GM18508 (cell line): ENCODE measurements around the gene HSDL1.

Experiments
- ATAC-seq: cut with Tn5 transposase; IDR thresholded peaks from one replicate; pipeline ENCODE4 v1.9.1; 2021; ENCODE audit warnings: moderate number of reproducible peaks; ENCODE audit not compliant: insufficient read depth, unreplicated experiment

Gene HSDL1

GRCh38 chr16:84176192-84177053 lies 31.4 kb upstream of the HSDL1 start:
- no peak for ATAC-seq

- ATAC-seq, result no peak
These were observed 30.5 kb upstream of the HSDL1 start for GRCh38 chr16:84175350-84176081.

GRCh38 chr16:84174396-84174795 lies 29.4 kb upstream of the HSDL1 start:
- ATAC-seq, result no peak

DNA sequence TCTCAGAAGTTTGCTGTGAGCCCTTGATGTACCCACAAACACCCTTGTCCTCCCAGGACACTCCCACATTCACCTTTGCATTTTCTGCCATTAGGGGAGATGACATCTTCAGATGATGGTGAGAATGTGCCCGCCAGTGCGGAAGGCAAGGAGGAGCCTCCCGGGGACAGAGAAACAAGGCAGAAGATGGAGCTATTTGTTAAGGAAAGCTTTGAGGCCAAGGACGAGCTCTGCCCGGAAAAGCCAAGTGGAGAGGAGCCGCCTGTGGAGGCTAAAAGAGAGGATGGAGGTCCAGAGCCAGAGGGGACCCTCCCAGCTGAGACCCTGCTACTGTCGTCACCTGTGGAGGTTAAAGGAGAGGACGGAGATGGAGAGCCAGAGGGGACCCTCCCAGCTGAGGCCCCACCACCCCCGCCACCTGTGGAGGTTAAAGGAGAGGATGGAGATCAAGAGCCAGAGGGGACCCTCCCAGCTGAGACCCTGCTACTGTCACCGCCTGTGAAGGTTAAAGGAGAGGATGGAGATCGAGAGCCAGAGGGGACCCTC lies 24.9 kb upstream of the HSDL1 start:
- ATAC-seq, result no peak

- no peak for ATAC-seq
These were observed 22.1 kb upstream of the HSDL1 start for GRCh38 chr16:84166796-84167695.

- no peak for ATAC-seq
These were observed 20.8 kb upstream of the HSDL1 start for GRCh38 chr16:84165746-84166145.

DNA sequence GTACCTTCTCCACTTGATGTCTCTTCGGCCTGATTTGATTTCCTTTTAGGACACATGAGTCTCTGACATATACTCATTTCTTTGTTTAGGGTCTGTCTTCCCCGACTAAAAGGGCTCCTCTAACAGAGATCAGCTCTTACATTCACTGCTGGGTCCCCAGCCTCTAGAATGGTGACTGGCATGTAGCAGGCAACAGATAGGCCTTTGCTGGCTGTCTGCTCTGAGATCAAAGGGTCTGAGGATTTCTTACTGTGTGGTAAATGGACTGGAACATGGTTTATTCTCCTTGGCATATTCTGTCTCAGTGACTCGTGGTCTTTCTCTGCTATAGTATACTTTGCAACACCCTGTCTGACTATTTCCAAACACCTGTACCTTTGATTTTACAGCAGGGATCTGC lies 16.8 kb upstream of the HSDL1 start:
- no peak for ATAC-seq

GRCh38 chr16:84161037-84161436 lies 16.1 kb upstream of the HSDL1 start:
- ATAC-seq, result no peak

- ATAC-seq, result no peak
These were observed 14.8 kb upstream of the HSDL1 start for GRCh38 chr16:84159800-84160199.

DNA sequence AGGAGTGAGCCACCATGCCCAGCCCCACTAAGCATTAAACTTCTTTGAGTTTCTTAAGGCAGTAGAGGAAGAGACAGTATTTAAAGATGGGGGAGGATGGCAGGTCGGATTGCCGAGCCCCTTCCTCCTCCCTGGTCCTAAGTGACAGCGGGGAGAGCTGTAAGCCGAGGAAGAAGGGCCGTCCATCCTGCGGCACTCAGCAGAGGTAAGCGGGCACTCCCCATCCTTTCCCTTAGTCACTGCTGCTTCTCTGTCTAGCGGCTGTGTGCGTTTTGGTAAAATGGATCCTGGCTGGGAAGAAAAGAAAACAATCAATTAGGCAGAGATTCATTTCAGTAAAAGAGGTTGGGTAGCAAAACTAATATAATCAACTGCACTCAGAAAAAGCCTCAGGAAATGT lies 14.0 kb upstream of the HSDL1 start:
- no peak for ATAC-seq

DNA sequence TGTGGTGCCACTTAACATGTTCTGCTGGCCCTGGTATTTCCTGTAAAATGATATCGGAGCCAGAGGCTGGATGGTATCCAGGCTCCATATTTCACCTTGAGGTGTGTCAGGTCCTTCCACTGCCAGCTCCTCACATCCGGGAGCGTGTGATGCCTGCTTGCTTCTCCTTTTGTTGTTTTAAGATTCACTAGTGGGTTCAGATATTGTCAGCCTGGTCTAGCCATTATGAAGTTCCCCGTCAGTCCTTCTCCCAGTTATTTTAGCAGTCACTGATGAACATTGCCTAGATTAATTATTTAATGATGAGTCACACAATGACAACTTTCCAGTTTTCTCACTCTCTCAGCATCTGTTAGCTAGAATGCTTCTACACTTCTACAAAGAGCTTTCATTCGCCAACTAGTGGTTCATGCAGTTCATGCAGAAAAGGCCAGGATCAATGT lies 11.4 kb upstream of the HSDL1 start:
- no peak for ATAC-seq

GRCh38 chr16:84155771-84156170 lies 10.8 kb upstream of the HSDL1 start:
- no peak for ATAC-seq

GRCh38 chr16:84155226-84155625 lies 10.2 kb upstream of the HSDL1 start:
- ATAC-seq, result no peak

GRCh38 chr16:84153660-84154214 lies 8.8 kb upstream of the HSDL1 start:
- no peak for ATAC-seq

- no peak for ATAC-seq
These were observed 5.9 kb upstream of the HSDL1 start for GRCh38 chr16:84150926-84151325.

GRCh38 chr16:84144209-84144858 lies 643 bp downstream of the HSDL1 start:
- no peak for ATAC-seq

- ATAC-seq, result no peak
These were observed 1.2 kb downstream of the HSDL1 start for GRCh38 chr16:84143784-84144199.

GRCh38 chr16:84143081-84143480 lies 1.9 kb downstream of the HSDL1 start:
- no peak for ATAC-seq

DNA sequence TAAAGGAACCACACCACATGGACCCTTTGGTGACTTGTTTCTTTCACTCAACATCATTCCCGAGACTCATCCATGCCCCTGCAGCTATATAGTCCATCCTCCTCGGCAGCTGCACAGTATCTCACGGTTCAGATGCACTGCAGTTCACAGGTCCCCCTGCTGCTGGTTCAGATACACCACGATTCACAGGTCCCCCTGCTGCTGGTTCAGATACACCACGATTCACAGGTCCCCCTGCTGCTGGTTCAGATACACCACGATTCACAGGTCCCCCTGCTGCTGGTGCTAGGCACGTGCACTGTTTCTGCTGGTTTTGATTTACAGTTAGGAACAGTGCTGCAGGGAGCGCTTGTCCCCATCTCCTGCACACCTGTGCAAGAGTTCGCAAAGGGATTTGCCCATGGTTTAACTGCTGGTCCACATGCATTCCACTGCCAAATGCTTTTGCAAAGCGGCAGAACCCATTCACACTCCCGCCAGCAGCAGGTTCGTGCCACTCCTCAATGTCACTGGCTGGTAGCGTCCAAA lies 3.8 kb downstream of the HSDL1 start:
- ATAC-seq, result no peak
